Uterus (tissue), 2 donors: ENCODE results near the gene TRIM24.

Experiments used
- POLR2A ChIP-seq, 2 donors: fragments of 450-650 bp; IDR thresholded peaks; one replicate each; pipeline ENCODE4 v1.6.1; 2016; ENCODE audit warnings: antibody characterized with exemption in 2 of 2, mild to moderate bottlenecking in 1 of 2, moderate library complexity in 1 of 2
- TF ChIP-seq, protein P1 (sequence below), 4 experiments: fragments of 200-600 bp in 2 of 4; fragments of 450-650 bp in 2 of 4; sonication (generic) in 2 of 4; IDR thresholded peaks; one replicate each; pipeline ENCODE4 v1.5.1; 2016 to 2019; ENCODE audit warnings: antibody characterized with exemption in 4 of 4, mild to moderate bottlenecking in 2 of 4, moderate library complexity in 1 of 4

DNA sequence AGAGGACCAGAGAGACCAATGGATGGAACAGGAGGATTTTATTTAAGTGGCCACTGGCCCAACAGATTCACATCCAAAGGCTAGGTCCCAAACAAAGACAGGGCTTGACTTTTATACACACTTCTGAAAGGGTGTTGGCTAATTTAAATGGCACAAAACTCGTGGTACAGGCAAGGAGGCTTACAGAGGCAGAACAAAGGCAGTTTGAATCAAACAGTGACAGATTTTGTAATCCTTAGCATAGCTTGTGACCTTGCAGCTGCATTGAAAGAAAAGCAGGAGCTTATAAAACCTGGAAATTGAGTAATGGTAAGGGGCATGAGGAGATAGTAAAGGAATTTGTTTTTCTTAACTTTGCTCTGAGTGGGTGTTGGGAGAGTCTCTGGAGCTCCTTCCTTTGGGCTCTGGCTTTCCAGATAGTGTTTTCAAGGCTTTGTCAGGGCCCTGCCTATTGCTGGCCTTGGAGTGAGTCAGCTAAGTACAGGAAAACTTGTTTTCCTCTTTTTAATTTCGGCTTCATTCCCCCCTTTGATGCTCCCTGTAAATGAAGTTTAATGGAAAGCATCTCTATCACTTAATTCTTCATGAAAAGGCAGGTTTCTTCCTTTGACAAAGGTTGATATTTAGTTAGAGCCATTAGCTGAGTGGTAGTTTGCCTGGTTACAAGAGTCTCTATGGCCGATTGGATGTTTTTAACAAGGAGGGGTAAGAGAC lies 96.9 kb downstream of the TRIM24 start:
- TF ChIP-seq, protein P1, sequence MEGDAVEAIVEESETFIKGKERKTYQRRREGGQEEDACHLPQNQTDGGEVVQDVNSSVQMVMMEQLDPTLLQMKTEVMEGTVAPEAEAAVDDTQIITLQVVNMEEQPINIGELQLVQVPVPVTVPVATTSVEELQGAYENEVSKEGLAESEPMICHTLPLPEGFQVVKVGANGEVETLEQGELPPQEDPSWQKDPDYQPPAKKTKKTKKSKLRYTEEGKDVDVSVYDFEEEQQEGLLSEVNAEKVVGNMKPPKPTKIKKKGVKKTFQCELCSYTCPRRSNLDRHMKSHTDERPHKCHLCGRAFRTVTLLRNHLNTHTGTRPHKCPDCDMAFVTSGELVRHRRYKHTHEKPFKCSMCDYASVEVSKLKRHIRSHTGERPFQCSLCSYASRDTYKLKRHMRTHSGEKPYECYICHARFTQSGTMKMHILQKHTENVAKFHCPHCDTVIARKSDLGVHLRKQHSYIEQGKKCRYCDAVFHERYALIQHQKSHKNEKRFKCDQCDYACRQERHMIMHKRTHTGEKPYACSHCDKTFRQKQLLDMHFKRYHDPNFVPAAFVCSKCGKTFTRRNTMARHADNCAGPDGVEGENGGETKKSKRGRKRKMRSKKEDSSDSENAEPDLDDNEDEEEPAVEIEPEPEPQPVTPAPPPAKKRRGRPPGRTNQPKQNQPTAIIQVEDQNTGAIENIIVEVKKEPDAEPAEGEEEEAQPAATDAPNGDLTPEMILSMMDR (IDR thresholded peaks at IDR 0.05): no peak
- TF ChIP-seq POLR2A (IDR thresholded peaks at IDR 0.05): no peak
